ENCODE results near the gene TSC22D4. TPM values are rescaled to one million over a fixed set of nuclear protein-coding genes. Genes with fewer than 3 reads are reported as not detected.

Gene TSC22D4
- total and polyA plus RNA-seq, 9 of the 15 experiments (the other 6 are each of a cell fraction or from before 2014, with no cell fraction given): 0.37 to 107 (median 28.7) TPM

GRCh38 chr7:100428199-100428966, 50.6 kb downstream of the TSC22D4 start, which contains the start of gene ZCWPW1 (continued):
- TF ChIP-seq ZNF609 (CRISPR knock-in tag; IDR thresholded peaks at IDR 0.05; ENCODE audit: borderline replicate concordance): peak; percentile 91
- peak; percentile 67; the same call in 1 of the 2 replicates for TF ChIP-seq STAG1 (CRISPR knock-in tag; IDR thresholded peaks at IDR 0.05; ENCODE audit: borderline replicate concordance)
- peak; percentile 87; the same call in 1 of the 2 replicates for TF ChIP-seq ZNF282 (CRISPR knock-in tag; IDR thresholded peaks at IDR 0.05)
- TF ChIP-seq FOXK2 (conservative IDR thresholded peaks at IDR 0.05 in 1 of 2, IDR thresholded peaks at IDR 0.05 in 1 of 2; ENCODE audit: low read depth in 2 of 2): peak in 1 of 2 experiments; percentile 59; a peak in 3 of 4 replicates
- peak; percentile 97; the same call in 1 of the 2 replicates for TF ChIP-seq NR1H2 (CRISPR knock-in tag; IDR thresholded peaks at IDR 0.05)
- TF ChIP-seq CBX1 (IDR thresholded peaks at IDR 0.05; ENCODE audit: low read depth): peak; percentile 99
- peak; percentile 94 for TF ChIP-seq THAP7 (CRISPR knock-in tag; IDR thresholded peaks at IDR 0.05)
- no peak; the same call in 1 of the 2 replicates for TF ChIP-seq PHB (CRISPR knock-in tag; IDR thresholded peaks at IDR 0.05)
- TF ChIP-seq RERE (CRISPR knock-in tag; IDR thresholded peaks at IDR 0.05; ENCODE audit: borderline replicate concordance): peak; percentile 98
- peak; percentile 87 for TF ChIP-seq NFIC (IDR thresholded peaks at IDR 0.05)
- TF ChIP-seq IRF1 (CRISPR knock-in tag; IDR thresholded peaks at IDR 0.05; ENCODE audit: borderline replicate concordance): peak; percentile 98
- peak; percentile 79 for TF ChIP-seq SMARCC2 (IDR thresholded peaks at IDR 0.05; ENCODE audit: low read depth)
- peak; percentile 98 for TF ChIP-seq TBP (optimal IDR thresholded peaks at IDR 0.05; ENCODE audit: low read depth, low read length)
- peak; percentile 100 for TF ChIP-seq POLR2B (IDR thresholded peaks at IDR 0.05; ENCODE audit: low read depth, partially characterized antibody)
- peak; percentile 75 for TF ChIP-seq TAF9B (IDR thresholded peaks at IDR 0.05; ENCODE audit: partially characterized antibody)

Data from K562 (cell line).